NOMO-1 (cell line): ENCODE results near the gene TRRAP.

ENCODE experiments used
- DNase-seq, 2 experiments: peaks; one replicate each; lab custom pipeline; 2025; ENCODE audit not compliant: unreplicated experiment in 2 of 2; lab: John Stamatoyannopoulos, UW

Gene TRRAP

GRCh38 chr7:98887038-98887437 is 8.7 kb downstream of the TRRAP start:
- DNase-seq, result no peak

- DNase-seq, result no peak
These were observed 14.3 kb downstream of the TRRAP start for GRCh38 chr7:98892609-98893008.

- DNase-seq, result no peak
These were observed 21.5 kb downstream of the TRRAP start for GRCh38 chr7:98899816-98900215.

GRCh38 chr7:98900815-98901214 is 22.5 kb downstream of the TRRAP start:
- DNase-seq, result no peak

GRCh38 chr7:98902523-98902922 is 24.2 kb downstream of the TRRAP start:
- no peak for DNase-seq

- no peak for DNase-seq
These were observed 24.9 kb downstream of the TRRAP start for GRCh38 chr7:98903246-98903645.

GRCh38 chr7:98907570-98907969 is 29.2 kb downstream of the TRRAP start:
- no peak for DNase-seq

GRCh38 chr7:98908585-98908984 is 30.3 kb downstream of the TRRAP start:
- no peak for DNase-seq

- no peak for DNase-seq
These were observed 31.2 kb downstream of the TRRAP start for GRCh38 chr7:98909487-98909886.

- DNase-seq, result no peak
These were observed 32.1 kb downstream of the TRRAP start for GRCh38 chr7:98910427-98910826.

GRCh38 chr7:98911916-98912315 is 33.6 kb downstream of the TRRAP start:
- no peak for DNase-seq

GRCh38 chr7:98913026-98913425 is 34.7 kb downstream of the TRRAP start:
- no peak for DNase-seq

- DNase-seq, result no peak
These were observed 35.3 kb downstream of the TRRAP start for GRCh38 chr7:98913612-98914011.

GRCh38 chr7:98917331-98917730 is 39.0 kb downstream of the TRRAP start:
- DNase-seq, result no peak

GRCh38 chr7:98921608-98922372 is 43.5 kb downstream of the TRRAP start:
- DNase-seq, result no peak

- DNase-seq, result no peak
These were observed 44.3 kb downstream of the TRRAP start for GRCh38 chr7:98922392-98923187.

GRCh38 chr7:98923512-98923911 is 45.2 kb downstream of the TRRAP start:
- DNase-seq, result no peak

GRCh38 chr7:98927125-98927524 is 48.8 kb downstream of the TRRAP start:
- no peak for DNase-seq

- DNase-seq, result no peak
These were observed 52.1 kb downstream of the TRRAP start for GRCh38 chr7:98930464-98930863.

GRCh38 chr7:98930921-98931320 is 52.6 kb downstream of the TRRAP start:
- DNase-seq, result no peak

- DNase-seq, result no peak
These were observed 55.0 kb downstream of the TRRAP start for GRCh38 chr7:98933321-98933720.

GRCh38 chr7:98934267-98934666 is 55.9 kb downstream of the TRRAP start:
- no peak for DNase-seq
